PC-9 (cell line): ENCODE results near the gene BRPF1.

Experiments used
- EZH2 ChIP-seq: fragments of 200-600 bp; sonication (generic); IDR thresholded peaks from 2 replicates; pipeline ENCODE4 v1.8.0; 2017; ENCODE audit warnings: antibody characterized with exemption, low read depth
- TF ChIP-seq, protein P1 (sequence below): fragments of 200-600 bp; sonication (generic); conservative IDR thresholded peaks from 2 replicates; pipeline ENCODE4 v1.6.1; 2017; ENCODE audit warnings: mixed run types, antibody characterized with exemption, mild to moderate bottlenecking, moderate library complexity

DNA sequence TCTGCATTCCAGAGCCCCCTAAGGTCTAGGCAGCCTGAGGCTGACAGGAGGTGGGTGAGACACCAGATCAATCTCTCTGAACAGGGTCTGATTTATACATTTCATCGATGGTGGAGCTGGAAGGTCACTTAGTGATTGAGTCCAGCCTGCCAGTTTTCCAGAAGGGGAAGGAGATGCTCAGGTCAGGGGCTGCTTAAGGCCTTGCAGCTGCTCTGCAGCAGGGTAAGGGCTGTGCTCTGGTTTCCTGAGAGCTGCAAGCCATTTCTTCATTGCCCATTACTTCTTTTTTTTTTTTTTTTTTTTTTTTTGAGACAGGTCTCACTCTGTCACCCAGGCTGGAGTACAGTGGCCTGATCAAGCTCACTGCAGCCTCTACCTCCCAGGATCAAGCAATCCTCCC, 50.0 kb downstream of the BRPF1 start:
- TF ChIP-seq, protein P1, sequence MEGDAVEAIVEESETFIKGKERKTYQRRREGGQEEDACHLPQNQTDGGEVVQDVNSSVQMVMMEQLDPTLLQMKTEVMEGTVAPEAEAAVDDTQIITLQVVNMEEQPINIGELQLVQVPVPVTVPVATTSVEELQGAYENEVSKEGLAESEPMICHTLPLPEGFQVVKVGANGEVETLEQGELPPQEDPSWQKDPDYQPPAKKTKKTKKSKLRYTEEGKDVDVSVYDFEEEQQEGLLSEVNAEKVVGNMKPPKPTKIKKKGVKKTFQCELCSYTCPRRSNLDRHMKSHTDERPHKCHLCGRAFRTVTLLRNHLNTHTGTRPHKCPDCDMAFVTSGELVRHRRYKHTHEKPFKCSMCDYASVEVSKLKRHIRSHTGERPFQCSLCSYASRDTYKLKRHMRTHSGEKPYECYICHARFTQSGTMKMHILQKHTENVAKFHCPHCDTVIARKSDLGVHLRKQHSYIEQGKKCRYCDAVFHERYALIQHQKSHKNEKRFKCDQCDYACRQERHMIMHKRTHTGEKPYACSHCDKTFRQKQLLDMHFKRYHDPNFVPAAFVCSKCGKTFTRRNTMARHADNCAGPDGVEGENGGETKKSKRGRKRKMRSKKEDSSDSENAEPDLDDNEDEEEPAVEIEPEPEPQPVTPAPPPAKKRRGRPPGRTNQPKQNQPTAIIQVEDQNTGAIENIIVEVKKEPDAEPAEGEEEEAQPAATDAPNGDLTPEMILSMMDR: no peak
- TF ChIP-seq EZH2: no peak
